OCI-LY7 (cell line): ENCODE results near the gene SLC5A5. TPM values are rescaled to one million over a fixed set of nuclear protein-coding genes. Genes with fewer than 3 reads are reported as not detected.

Experiments used
- Bru-seq: library from RNA; stranded (reverse); fragments of 400-500 nt; gene quantifications from one replicate; lab custom pipeline; 2021; lab: Mats Ljungman, UMichigan
- BruChase-seq, 2 experiments: library from RNA; stranded (reverse); fragments of 400-500 nt; gene quantifications; one replicate each; lab custom pipeline; 2021; lab: Mats Ljungman, UMichigan
- BruUV-seq: library from RNA; stranded (reverse); fragments of 400-500 nt; replicated peaks from 2 replicates; lab custom pipeline; 2021; lab: Mats Ljungman, UMichigan
- CTCF ChIA-PET: fragments of 300-600 bp; sonication (Branson Sonifier 250); formaldehyde crosslinking; loops from one replicate; lab custom pipeline; 2022; ENCODE audit warnings: antibody characterized with exemption; ENCODE audit not compliant: unreplicated experiment; lab: Charles Lee
- POLR2A ChIA-PET: fragments of 300-600 bp; sonication (Branson Sonifier 250); formaldehyde crosslinking; loops from one replicate; lab custom pipeline; 2022; ENCODE audit warnings: antibody characterized with exemption; lab: Charles Lee
- DNase-seq: peaks from one replicate; pipeline ENCODE4 v3.0.0-alpha.2; 2015; ENCODE audit warnings: low spot score
- H2AFZ ChIP-seq: fragments of 200-600 bp; sonication (generic), shearing (Covaris generic); 2 replicates; pipeline ENCODE4 v1.6.1; 2014; ENCODE audit warnings: mild to moderate bottlenecking, antibody characterized with exemption, low read length, moderate library complexity
- H3K27ac ChIP-seq: fragments of 200-600 bp; sonication (generic); 2 replicates; pipeline ENCODE4 v1.5.1; 2014; ENCODE audit warnings: mixed run types, low read depth, mild to moderate bottlenecking, moderate library complexity, low read length, inconsistent platforms; ENCODE audit not compliant: poor library complexity, severe bottlenecking
- H3K36me3 ChIP-seq: fragments of 200-600 bp; sonication (generic); 2 replicates; pipeline ENCODE4 v1.6.1; 2014; ENCODE audit warnings: mild to moderate bottlenecking, antibody characterized with exemption, low read length, moderate library complexity, mixed read lengths; ENCODE audit not compliant: insufficient read depth
- H3K4me1 ChIP-seq: fragments of 200-600 bp; sonication (generic); 2 replicates; pipeline ENCODE4 v1.5.1; 2014; ENCODE audit warnings: mild to moderate bottlenecking, low read length; ENCODE audit not compliant: insufficient read depth, poor library complexity, severe bottlenecking
- H3K4me2 ChIP-seq: fragments of 200-600 bp; sonication (generic); 2 replicates; pipeline ENCODE4 v1.6.1; 2014; ENCODE audit warnings: mild to moderate bottlenecking, low read length
- H3K4me3 ChIP-seq: fragments of 200-600 bp; sonication (generic); 2 replicates; pipeline ENCODE4 v1.5.1; 2014; ENCODE audit warnings: mild to moderate bottlenecking, low read depth, low read length; ENCODE audit not compliant: poor library complexity, severe bottlenecking
- H3K79me2 ChIP-seq: fragments of 200-600 bp; sonication (generic); 2 replicates; pipeline ENCODE4 v1.6.1; 2016; ENCODE audit warnings: low read depth, mild to moderate bottlenecking, low read length, moderate library complexity, mixed read lengths; ENCODE audit not compliant: insufficient read depth
- H3K9me2 ChIP-seq: fragments of 200-600 bp; sonication (generic); 2 replicates; pipeline ENCODE4 v1.6.1; 2016; ENCODE audit warnings: mild to moderate bottlenecking, low read length, mixed read lengths; ENCODE audit not compliant: insufficient read depth
- H3K9me3 ChIP-seq: fragments of 200-600 bp; sonication (generic); 2 replicates; pipeline ENCODE4 v1.6.1; 2014; ENCODE audit warnings: mild to moderate bottlenecking, mixed run types, low read length, mixed read lengths
- H4K20me1 ChIP-seq: fragments of 200-600 bp; sonication (generic); 2 replicates; pipeline ENCODE4 v1.6.1; 2014; ENCODE audit warnings: mild to moderate bottlenecking, antibody characterized with exemption, low read length, moderate library complexity, mixed read lengths; ENCODE audit not compliant: insufficient read depth
- EZH2phosphoT487 ChIP-seq: fragments of 200-600 bp; sonication (generic); IDR thresholded peaks from 2 replicates; pipeline ENCODE4 v1.6.1; 2018; ENCODE audit warnings: low read depth, borderline replicate concordance, mild to moderate bottlenecking, mixed run types, antibody characterized with exemption, low read length, moderate library complexity, mixed read lengths
- intact Hi-C: fragments of 100-400 bp; cut with micrococcal nuclease; formaldehyde crosslinking; loops from one replicate; pipeline ENCODE4 v1.10.0; 2022; ENCODE audit not compliant: unreplicated experiment
- long read RNA-seq: library from polyadenylated mRNA; stranded (forward); transcript quantifications from one replicate; pipeline ENCODE4 v2.0.0, GENCODE V29; 2022
- total RNA-seq, 2 experiments: library from RNA; depleted of rRNA in 1 of 2; stranded (reverse); fragments of >200 nt in 1 of 2; shearing (Covaris generic) in 1 of 2; gene quantifications; 2 replicates each; pipeline ENCODE4 v1.2.3, GENCODE V29; 2014 to 2022
- TF ChIP-seq, protein P1 (sequence below): fragments of 200-600 bp; sonication (generic); conservative IDR thresholded peaks from 2 replicates; pipeline ENCODE4 v1.5.1; 2014; ENCODE audit warnings: mild to moderate bottlenecking, antibody characterized with exemption, low read length, moderate library complexity, mixed read lengths

Gene SLC5A5
- total RNA-seq (2014; rRNA removed; shearing (Covaris generic)) (0.03 TPM in 1 of 2 replicates, not detected in the other), total RNA-seq (2022) (not detected in 2 replicates), Bru-seq, nascent RNA (not detected), BruChase-seq, experiment 1, labeled RNA remaining after a 6-hour chase (not detected), BruChase-seq, experiment 2, labeled RNA remaining after a 2-hour chase (percentile 11 among the genes with signal in this experiment)
- long read RNA-seq = 0 reads

DNA sequence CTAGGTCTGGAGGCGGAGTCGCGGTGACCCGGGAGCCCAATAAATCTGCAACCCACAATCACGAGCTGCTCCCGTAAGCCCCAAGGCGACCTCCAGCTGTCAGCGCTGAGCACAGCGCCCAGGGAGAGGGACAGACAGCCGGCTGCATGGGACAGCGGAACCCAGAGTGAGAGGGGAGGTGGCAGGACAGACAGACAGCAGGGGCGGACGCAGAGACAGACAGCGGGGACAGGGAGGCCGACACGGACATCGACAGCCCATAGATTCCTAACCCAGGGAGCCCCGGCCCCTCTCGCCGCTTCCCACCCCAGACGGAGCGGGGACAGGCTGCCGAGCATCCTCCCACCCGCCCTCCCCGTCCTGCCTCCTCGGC lies at the start of gene SLC5A5:
Gene SLC5A5 (plus strand): TSS at position 68 of the 373 bp plus-strand sequence. CDS start 375 bp downstream, outside the sequence.
- POLR2A ChIA-PET = interaction anchor here (0.6 to 1.8 kb wide), 4 partner anchors 13 to 921 kb away, joined by 3 to 5 read pairs (median 5); partner anchors contain the start of genes CCDC124 and RPL18A
- Histone ChIP-seq H3K9me3 (no peaks in the 10 kb centered on the region), H3K4me1 (peaks cover 14% of the 10 kb centered on the region), H3K36me3 (no peaks in the 10 kb centered on the region), H3K4me3 (no peak within 1 kb of the TSS), H2AFZ (no peak within 1 kb of the TSS), H3K4me2 (peak within 1 kb of the TSS; percentile 39; the same call in 1 of the 2 replicates), H3K9me2 (no peaks in the 10 kb centered on the region), H3K27ac (no peak within 1 kb of the TSS), H3K79me2 (no peaks in the 10 kb centered on the region), H4K20me1 (no peaks in the 10 kb centered on the region; the same call in 1 of the 2 replicates)
- no peak for DNase-seq
- BruUV-seq = no TSS peak
- CTCF ChIA-PET = no interaction called here
- intact Hi-C loops = loop anchor here (2.0 to 5.0 kb wide), 2 partner anchors 61 to 125 kb away; partner anchors contain the start of gene CCDC124
- TF ChIP-seq, protein P1, sequence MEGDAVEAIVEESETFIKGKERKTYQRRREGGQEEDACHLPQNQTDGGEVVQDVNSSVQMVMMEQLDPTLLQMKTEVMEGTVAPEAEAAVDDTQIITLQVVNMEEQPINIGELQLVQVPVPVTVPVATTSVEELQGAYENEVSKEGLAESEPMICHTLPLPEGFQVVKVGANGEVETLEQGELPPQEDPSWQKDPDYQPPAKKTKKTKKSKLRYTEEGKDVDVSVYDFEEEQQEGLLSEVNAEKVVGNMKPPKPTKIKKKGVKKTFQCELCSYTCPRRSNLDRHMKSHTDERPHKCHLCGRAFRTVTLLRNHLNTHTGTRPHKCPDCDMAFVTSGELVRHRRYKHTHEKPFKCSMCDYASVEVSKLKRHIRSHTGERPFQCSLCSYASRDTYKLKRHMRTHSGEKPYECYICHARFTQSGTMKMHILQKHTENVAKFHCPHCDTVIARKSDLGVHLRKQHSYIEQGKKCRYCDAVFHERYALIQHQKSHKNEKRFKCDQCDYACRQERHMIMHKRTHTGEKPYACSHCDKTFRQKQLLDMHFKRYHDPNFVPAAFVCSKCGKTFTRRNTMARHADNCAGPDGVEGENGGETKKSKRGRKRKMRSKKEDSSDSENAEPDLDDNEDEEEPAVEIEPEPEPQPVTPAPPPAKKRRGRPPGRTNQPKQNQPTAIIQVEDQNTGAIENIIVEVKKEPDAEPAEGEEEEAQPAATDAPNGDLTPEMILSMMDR = no peak
- no peak for TF ChIP-seq EZH2phosphoT487

DNA sequence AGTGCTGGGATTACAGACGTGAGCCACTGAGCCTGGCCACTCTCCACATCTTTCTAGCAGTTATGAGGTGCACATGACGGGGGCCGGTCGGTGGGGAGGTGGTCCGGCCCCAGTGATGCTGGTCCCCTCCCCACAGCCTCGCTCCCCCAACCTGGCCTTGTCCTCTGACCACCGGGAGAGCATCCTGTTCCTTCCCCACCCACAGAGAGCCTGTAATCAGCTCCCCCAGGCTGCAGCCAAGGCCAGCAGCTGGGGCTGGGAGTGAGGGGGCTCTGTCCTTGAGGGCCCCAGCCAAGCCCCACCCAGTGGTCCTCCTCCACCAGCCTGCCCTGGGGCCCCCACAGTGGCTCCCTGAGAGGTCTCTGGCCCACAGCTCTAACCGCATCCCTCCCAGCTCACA lies 47.4 kb upstream of the SLC5A5 start:
- CTCF ChIA-PET = no interaction called here
- intact Hi-C loops = no loop called here
- Histone ChIP-seq H4K20me1 (no peaks in the 10 kb centered on the region), H3K4me3 (no peak overlapping the region), H3K36me3 (no peaks in the 10 kb centered on the region; the same call in 1 of the 2 replicates), H3K27ac (no peak overlapping the region), H3K9me3 (no peaks in the 10 kb centered on the region), H3K79me2 (no peaks in the 10 kb centered on the region), H3K4me1 (no peaks in the 10 kb centered on the region), H3K4me2 (no peak overlapping the region), H2AFZ (no peak overlapping the region), H3K9me2 (no peaks in the 10 kb centered on the region)
- POLR2A ChIA-PET = interaction anchor here (0.6 kb wide), 1 partner anchor 24 kb away, joined by 5 read pairs; no protein-coding TSS in a partner anchor
- no TSS peak for BruUV-seq
- TF ChIP-seq EZH2phosphoT487 = no peak
- TF ChIP-seq, protein P1 = no peak
- no peak for DNase-seq

DNA sequence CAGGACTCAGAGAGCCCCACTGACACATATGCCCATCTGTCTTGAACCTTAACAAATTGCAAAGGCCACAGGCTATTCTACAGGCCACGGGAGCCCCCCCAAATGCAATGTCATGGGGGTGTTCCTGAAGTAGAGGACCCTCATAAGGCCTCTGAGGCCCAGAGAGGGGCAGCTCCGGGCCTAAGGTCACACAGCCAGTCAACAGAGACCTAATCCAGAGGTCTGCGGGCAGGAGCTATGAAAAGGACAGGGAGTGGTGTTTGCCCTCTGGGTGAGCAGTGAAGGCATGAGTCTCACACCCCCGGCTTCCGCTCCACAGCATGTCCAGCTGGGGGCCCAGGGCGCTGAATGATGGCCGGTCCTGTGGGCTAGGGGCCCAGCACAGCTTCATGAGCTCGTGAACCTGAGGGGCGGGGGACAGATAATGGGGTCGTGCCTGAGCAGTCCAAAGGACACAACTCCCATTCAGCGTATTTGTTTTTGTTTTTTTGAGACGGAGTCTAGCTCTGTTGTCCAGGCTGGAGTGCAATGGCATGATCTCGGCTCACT lies 45.2 kb upstream of the SLC5A5 start:
- Histone ChIP-seq H3K4me2 (no peak overlapping the region), H3K9me2 (no peaks in the 10 kb centered on the region), H3K36me3 (peaks cover 7% of the 10 kb centered on the region; the same call in 1 of the 2 replicates), H3K79me2 (no peaks in the 10 kb centered on the region), H3K9me3 (no peaks in the 10 kb centered on the region), H2AFZ (no peak overlapping the region), H4K20me1 (no peaks in the 10 kb centered on the region), H3K27ac (no peak overlapping the region), H3K4me1 (no peaks in the 10 kb centered on the region), H3K4me3 (no peak overlapping the region)
- ChIA-PET POLR2A (interaction anchor here (0.5 to 0.6 kb wide), 2 partner anchors 86 to 300 kb away, joined by 3 to 5 read pairs; a partner anchor contains a TSS), CTCF (no interaction called here)
- intact Hi-C loops = no loop called here
- no TSS peak for BruUV-seq
- no peak for DNase-seq
- no peak for TF ChIP-seq EZH2phosphoT487
- TF ChIP-seq, protein P1 = no peak
